ENCODE results near the gene PLCH1. TPM values are rescaled to one million over a fixed set of nuclear protein-coding genes. Genes with fewer than 3 reads are reported as not detected.
"Not testable (repeated sequence)": the region's sequence is repeated elsewhere in the genome, so short reads cannot be mapped to it uniquely, and the experiment has no call there.

Gene PLCH1
- total RNA-seq, 2 donors from 2014 or later = 0.05 TPM; not detected in 1

- intact Hi-C loops (cut with DNase I) = no loop called here
Measured at GRCh38 chr3:155619118-155619915, 125.6 kb downstream of the PLCH1 start.

GRCh38 chr3:155618543-155618942 lies 126.3 kb downstream of the PLCH1 start:
- intact Hi-C loops (cut with DNase I) = no loop called here
- no peak for DNase-seq (ENCODE audit: low spot score)

More at GRCh38 chr3:155619118-155619915, 125.6 kb downstream of the PLCH1 start:
- DNase-seq (ENCODE audit: low spot score) = no peak

GRCh38 chr3:155617346-155617925 lies 127.4 kb downstream of the PLCH1 start:
- no peak for DNase-seq (ENCODE audit: low spot score)
- intact Hi-C loops (cut with DNase I) = no loop called here

GRCh38 chr3:155615141-155615540 lies 129.7 kb downstream of the PLCH1 start:
- intact Hi-C loops (cut with DNase I); DNase-seq (ENCODE audit: low spot score): not testable (repeated sequence)

- DNase-seq (ENCODE audit: low spot score); intact Hi-C loops (cut with DNase I): not testable (repeated sequence)
Measured at GRCh38 chr3:155614410-155614809, 130.5 kb downstream of the PLCH1 start.

GRCh38 chr3:155611456-155611855 lies 133.4 kb downstream of the PLCH1 start:
- no peak for DNase-seq (ENCODE audit: low spot score)
- intact Hi-C loops (cut with DNase I) = no loop called here

GRCh38 chr3:155609586-155609985 lies 135.3 kb downstream of the PLCH1 start:
- intact Hi-C loops (cut with DNase I) = no loop called here
- DNase-seq (ENCODE audit: low spot score) = no peak

- no peak for DNase-seq (ENCODE audit: low spot score)
- intact Hi-C loops (cut with DNase I) = no loop called here
Measured at GRCh38 chr3:155608228-155608920, 136.5 kb downstream of the PLCH1 start.

GRCh38 chr3:155607761-155608160 lies 137.1 kb downstream of the PLCH1 start:
- intact Hi-C loops (cut with DNase I) = no loop called here
- DNase-seq (ENCODE audit: low spot score) = no peak

- no peak for DNase-seq (ENCODE audit: low spot score)
- intact Hi-C loops (cut with DNase I) = no loop called here
Measured at GRCh38 chr3:155605571-155605970, 139.3 kb downstream of the PLCH1 start.

GRCh38 chr3:155604967-155605366 lies 139.9 kb downstream of the PLCH1 start:
- intact Hi-C loops (cut with DNase I) = no loop called here
- no peak for DNase-seq (ENCODE audit: low spot score)

- DNase-seq (ENCODE audit: low spot score) = no peak
- intact Hi-C loops (cut with DNase I) = no loop called here
Measured at GRCh38 chr3:155604126-155604525, 140.7 kb downstream of the PLCH1 start.

- intact Hi-C loops (cut with DNase I) = no loop called here
- DNase-seq (ENCODE audit: low spot score) = no peak
Measured at GRCh38 chr3:155603302-155603701, 141.6 kb downstream of the PLCH1 start.

GRCh38 chr3:155602307-155602706 lies 142.6 kb downstream of the PLCH1 start:
- DNase-seq (ENCODE audit: low spot score) = no peak
- intact Hi-C loops (cut with DNase I) = no loop called here

GRCh38 chr3:155598671-155599070 lies 146.2 kb downstream of the PLCH1 start:
- DNase-seq (ENCODE audit: low spot score) = no peak
- intact Hi-C loops (cut with DNase I) = no loop called here

- intact Hi-C loops (cut with DNase I) = no loop called here
- DNase-seq (ENCODE audit: low spot score) = no peak
Measured at GRCh38 chr3:155596615-155597014, 148.3 kb downstream of the PLCH1 start.

- intact Hi-C loops (cut with DNase I) = no loop called here
- no peak for DNase-seq (ENCODE audit: low spot score)
Measured at GRCh38 chr3:155595371-155595770, 149.5 kb downstream of the PLCH1 start.

GRCh38 chr3:155594526-155595187 lies 150.2 kb downstream of the PLCH1 start:
- intact Hi-C loops (cut with DNase I) = no loop called here

GRCh38 chr3:155587581-155587980 lies 157.3 kb downstream of the PLCH1 start:
- no peak for DNase-seq (ENCODE audit: low spot score)

More at GRCh38 chr3:155594526-155595187, 150.2 kb downstream of the PLCH1 start:
- no peak for DNase-seq (ENCODE audit: low spot score)

GRCh38 chr3:155585384-155585783 lies 159.5 kb downstream of the PLCH1 start:
- no peak for DNase-seq (ENCODE audit: low spot score)
- intact Hi-C loops (cut with DNase I) = no loop called here

More at GRCh38 chr3:155587581-155587980, 157.3 kb downstream of the PLCH1 start:
- intact Hi-C loops (cut with DNase I) = loop anchor here in 1 of 2 donors (2.0 kb wide), 1 partner anchor 69 kb away; no protein-coding TSS in a partner anchor

All from posterior vena cava (tissue), 2 donors.